GM18505 (cell line): ENCODE measurements around the gene DARS2.
"Not testable (repeated sequence)": the region's sequence is repeated elsewhere in the genome, so short reads cannot be mapped to it uniquely, and the experiment has no call there.

Experiments used
- ATAC-seq: cut with Tn5 transposase; IDR thresholded peaks from one replicate; pipeline ENCODE4 v1.9.1; 2021; ENCODE audit not compliant: unreplicated experiment
- POLR2A ChIP-seq: IDR thresholded peaks from 4 replicates; pipeline ENCODE4 v1.6.1; 2011; ENCODE audit warnings: borderline replicate concordance; ENCODE audit not compliant: insufficient read depth, insufficient read length; ENCODE audit errors: extremely low read depth

DARS2 gene

GRCh38 chr1:173866413-173867115 lies 42.1 kb downstream of the DARS2 start:
- TF ChIP-seq POLR2A: no peak
- no peak for ATAC-seq

- no peak for TF ChIP-seq POLR2A
- ATAC-seq: no peak
These were observed 42.8 kb downstream of the DARS2 start for GRCh38 chr1:173867141-173867752.

- ATAC-seq: peak; percentile 75
- TF ChIP-seq POLR2A: peak; percentile 100
These were observed 43.3 kb downstream of the DARS2 start, which contains the start of gene GAS5 for GRCh38 chr1:173867753-173868265. GAS5 (minus strand) TSS chr1:173867989.

GRCh38 chr1:173868266-173869020 lies 44.0 kb downstream of the DARS2 start, which contains the start of gene ZBTB37:
ZBTB37 (plus strand) TSS chr1:173868380; CDS start chr1:173870226, 1,846 bp downstream.
- TF ChIP-seq POLR2A: no peak
- peak; percentile 61 for ATAC-seq

GRCh38 chr1:173869021-173869359 lies 44.5 kb downstream of the DARS2 start:
- ATAC-seq: no peak

GRCh38 chr1:173870252-173871075 lies 46.0 kb downstream of the DARS2 start:
- ATAC-seq: no peak
- TF ChIP-seq POLR2A: peak; percentile 67

More at GRCh38 chr1:173869021-173869359, 44.5 kb downstream of the DARS2 start:
- no peak for TF ChIP-seq POLR2A

GRCh38 chr1:173871091-173871490 lies 46.6 kb downstream of the DARS2 start:
- ATAC-seq: no peak
- TF ChIP-seq POLR2A: no peak

- no peak for ATAC-seq
- TF ChIP-seq POLR2A: no peak
These were observed 47.0 kb downstream of the DARS2 start for GRCh38 chr1:173871500-173871899.

GRCh38 chr1:173876732-173877131 lies 52.3 kb downstream of the DARS2 start:
- ATAC-seq: no peak
- no peak for TF ChIP-seq POLR2A

- TF ChIP-seq POLR2A: no peak
- no peak for ATAC-seq
These were observed 53.8 kb downstream of the DARS2 start for GRCh38 chr1:173878251-173878650.

- not testable (repeated sequence) for ATAC-seq
These were observed 56.6 kb downstream of the DARS2 start for GRCh38 chr1:173881117-173881516.

GRCh38 chr1:173884701-173885100 lies 60.2 kb downstream of the DARS2 start:
- ATAC-seq: no peak
- TF ChIP-seq POLR2A: no peak
